Kidney (tissue), 14 donors: Measurements from ENCODE around the gene MUC5AC. TPM values are rescaled to one million over a fixed set of nuclear protein-coding genes. Genes with fewer than 3 reads are reported as not detected.
A peak's percentile ranks its signal among the peaks of the same experiment; 100 is the strongest.
"Not testable (repeated sequence)": the region's sequence is repeated elsewhere in the genome, so short reads cannot be mapped to it uniquely, and the experiment has no call there.

ENCODE experiments used
- DNase-seq, 5 donors: peaks; one replicate each; pipeline ENCODE4 v3.0.0-alpha.2; 2013 to 2020
- FAIRE-seq: peaks from 2 replicates; lab custom pipeline; 2012; peaks lifted over from hg19 to GRCh38; lab: Jason Lieb, UNC
- H3K27ac ChIP-seq, 2 donors: one replicate each; pipeline ENCODE4 v1.7.0; 2013; ENCODE audit warnings: low read depth in 2 of 2, low read length in 2 of 2, inconsistent platforms in 1 of 2
- H3K27me3 ChIP-seq: one replicate; pipeline ENCODE4 v1.7.1; 2013; ENCODE audit warnings: low read length, inconsistent platforms; ENCODE audit not compliant: control insufficient read depth, insufficient read depth
- H3K36me3 ChIP-seq, 3 donors: one replicate each; pipeline versions ENCODE4 v1.7.0 to v1.7.1; 2013; ENCODE audit warnings: low read length in 3 of 3, control low read depth in 1 of 3, inconsistent platforms in 1 of 3; ENCODE audit not compliant: insufficient read depth in 3 of 3, control insufficient read depth in 2 of 3
- H3K4me1 ChIP-seq, 3 donors: one replicate each; pipeline versions ENCODE4 v1.7.0 to v1.7.1; 2013; ENCODE audit warnings: low read length in 3 of 3, inconsistent platforms in 1 of 3, low read depth in 1 of 3; ENCODE audit not compliant: control insufficient read depth in 2 of 3, insufficient read depth in 2 of 3
- H3K4me3 ChIP-seq, 3 donors: one replicate each; pipeline versions ENCODE4 v1.7.0 to v1.8.1; 2013; ENCODE audit warnings: low read length in 3 of 3, control low read depth in 1 of 3, inconsistent platforms in 1 of 3
- H3K9ac ChIP-seq, 3 donors: one replicate each; pipeline versions ENCODE4 v1.7.0 to v1.7.1; 2013; ENCODE audit warnings: low read length in 3 of 3, control low read depth in 1 of 3, inconsistent platforms in 1 of 3
- H3K9me3 ChIP-seq, 3 donors: one replicate each; pipeline versions ENCODE4 v1.7.0 to v1.7.1; 2013; ENCODE audit warnings: low read length in 3 of 3, control low read depth in 1 of 3, inconsistent platforms in 1 of 3; ENCODE audit not compliant: control insufficient read depth in 2 of 3, insufficient read depth in 1 of 3
- intact Hi-C: fragments of 100-400 bp; cut with DNase I; formaldehyde crosslinking; loops from one replicate; pipeline ENCODE4 v1.11.1; 2022
- polyA plus RNA-seq: library from polyadenylated mRNA; stranded (reverse); fragments of 350-450 nt; fragmentation: Illumina TruSeq; extraction: RNeasy Lipid Tissue Mini Kit (QIAGEN cat#74804); gene quantifications from one replicate; pipeline ENCODE4 v1.2.3, GENCODE V29; 2014; ENCODE audit warnings: low read depth, low replicate concordance; ENCODE audit not compliant: insufficient read depth
- total RNA-seq: library from RNA; stranded (reverse); fragmentation: NEBNext Ultra II Directional; extraction: Animal tissue kit (Norgen Biotek cat#: 25700); gene quantifications from one replicate; pipeline ENCODE4 v1.2.1, GENCODE V29; 2021
- TF ChIP-seq, protein P1 (sequence below): IDR thresholded peaks from 3 replicates; pipeline ENCODE4 v1.5.1; 2012; ENCODE audit warnings: mild to moderate bottlenecking, moderate library complexity, borderline replicate concordance; ENCODE audit not compliant: insufficient read depth; ENCODE audit errors: extremely low read depth
- donor health status: control.
- donor health status: control.
- donor health status: control.
- donor health status: control.
- donor health status: control.
- donor health status: DM: yes; HTN: yes; CAD: no.
- donor health status: Normal renal cell carcinoma (clear cell type).

MUC5AC gene
- total and polyA plus RNA-seq, 2 donors from 2014 or later = 0.03 TPM; not detected in 1

- FAIRE-seq = no peak
Observed at GRCh38 chr11:1112351-1113191, 45.2 kb upstream of the MUC5AC start.

DNA sequence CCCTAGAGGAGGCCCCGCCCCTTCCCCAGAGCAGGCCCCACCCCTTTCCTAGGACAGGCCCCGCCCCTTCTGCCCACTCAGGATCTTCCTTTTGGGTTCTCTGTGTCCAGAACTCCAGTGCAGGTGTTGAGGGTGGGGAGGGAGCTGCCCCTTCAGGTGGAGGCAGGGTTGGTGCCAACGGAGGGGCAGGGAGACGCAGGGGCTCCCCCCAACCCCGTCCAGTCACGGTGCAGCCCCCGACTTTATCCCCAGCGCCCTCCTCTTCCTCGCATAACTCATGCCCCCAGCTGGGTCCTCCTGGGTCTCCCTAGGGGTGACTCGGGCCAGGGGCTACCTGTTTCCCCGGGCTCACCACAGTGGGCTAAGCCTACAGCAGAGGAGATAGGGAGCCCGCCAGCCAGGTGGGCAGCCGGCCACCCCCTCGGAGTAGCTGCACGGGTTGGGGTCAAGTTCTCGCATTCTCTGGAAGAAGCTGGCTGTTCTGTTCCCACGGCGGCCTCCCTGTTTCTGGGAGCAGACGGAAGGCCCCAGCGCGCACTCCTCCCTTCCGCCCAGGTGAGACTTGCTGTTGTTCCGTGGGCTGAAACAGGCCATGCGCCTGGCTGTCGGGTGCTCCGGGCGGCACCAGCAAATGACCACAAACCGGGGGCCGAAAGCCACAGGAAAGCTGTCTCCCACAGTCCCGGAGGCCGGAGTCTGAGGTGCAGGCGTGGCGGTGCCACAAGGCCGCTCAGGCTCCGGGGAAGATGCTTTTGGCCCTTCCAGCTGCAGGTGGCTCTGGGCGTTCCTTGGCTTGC lies 44.1 kb upstream of the MUC5AC start:
- Histone ChIP-seq H3K9ac (no peak overlapping the region), H3K27ac (no peak overlapping the region), H3K4me3 (no peak overlapping the region), H3K36me3 (no peaks in the 10 kb centered on the region), H3K4me1 (no peaks in the 10 kb centered on the region), H3K9me3 (no peaks in the 10 kb centered on the region), H3K27me3 (no peaks in the 10 kb centered on the region)
- TF ChIP-seq, protein P1, sequence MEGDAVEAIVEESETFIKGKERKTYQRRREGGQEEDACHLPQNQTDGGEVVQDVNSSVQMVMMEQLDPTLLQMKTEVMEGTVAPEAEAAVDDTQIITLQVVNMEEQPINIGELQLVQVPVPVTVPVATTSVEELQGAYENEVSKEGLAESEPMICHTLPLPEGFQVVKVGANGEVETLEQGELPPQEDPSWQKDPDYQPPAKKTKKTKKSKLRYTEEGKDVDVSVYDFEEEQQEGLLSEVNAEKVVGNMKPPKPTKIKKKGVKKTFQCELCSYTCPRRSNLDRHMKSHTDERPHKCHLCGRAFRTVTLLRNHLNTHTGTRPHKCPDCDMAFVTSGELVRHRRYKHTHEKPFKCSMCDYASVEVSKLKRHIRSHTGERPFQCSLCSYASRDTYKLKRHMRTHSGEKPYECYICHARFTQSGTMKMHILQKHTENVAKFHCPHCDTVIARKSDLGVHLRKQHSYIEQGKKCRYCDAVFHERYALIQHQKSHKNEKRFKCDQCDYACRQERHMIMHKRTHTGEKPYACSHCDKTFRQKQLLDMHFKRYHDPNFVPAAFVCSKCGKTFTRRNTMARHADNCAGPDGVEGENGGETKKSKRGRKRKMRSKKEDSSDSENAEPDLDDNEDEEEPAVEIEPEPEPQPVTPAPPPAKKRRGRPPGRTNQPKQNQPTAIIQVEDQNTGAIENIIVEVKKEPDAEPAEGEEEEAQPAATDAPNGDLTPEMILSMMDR = no peak
- DNase-seq (peak in 2 of 5 donors; percentile 30 to 71), FAIRE-seq (no peak)
- intact Hi-C loops = no loop called here

More at GRCh38 chr11:1112351-1113191, 45.2 kb upstream of the MUC5AC start:
- TF ChIP-seq, protein P1 = no peak
- DNase-seq = peak in 2 of 5 donors; percentile 29 to 65
- Histone ChIP-seq H3K27ac (no peak overlapping the region), H3K4me1 (no peaks in the 10 kb centered on the region), H3K27me3 (no peaks in the 10 kb centered on the region), H3K4me3 (no peak overlapping the region), H3K9ac (no peak overlapping the region), H3K36me3 (no peaks in the 10 kb centered on the region), H3K9me3 (no peaks in the 10 kb centered on the region)
- intact Hi-C loops = no loop called here

- H3K36me3 ChIP-seq, H3K4me1 ChIP-seq, H3K4me3 ChIP-seq, H3K27me3 ChIP-seq, H3K27ac ChIP-seq, H3K9ac ChIP-seq, intact Hi-C loops, H3K9me3 ChIP-seq, FAIRE-seq: not testable (repeated sequence)
- DNase-seq = peak in 1 of 5 donors; percentile 24
Observed at GRCh38 chr11:1115292-1115691, 42.5 kb upstream of the MUC5AC start.

- DNase-seq (peak in 2 of 5 donors; percentile 9 to 35), FAIRE-seq (no peak)
- intact Hi-C loops = no loop called here
- Histone ChIP-seq H3K27ac (no peak overlapping the region), H3K4me1 (no peaks in the 10 kb centered on the region), H3K27me3 (no peaks in the 10 kb centered on the region), H3K36me3 (no peaks in the 10 kb centered on the region), H3K9ac (no peak overlapping the region), H3K4me3 (no peak overlapping the region), H3K9me3 (no peaks in the 10 kb centered on the region)
- TF ChIP-seq, protein P1 = no peak
Observed at GRCh38 chr11:1116104-1116503, 41.6 kb upstream of the MUC5AC start.
